ENCODE results near the gene KIF5A. TPM values are rescaled to one million over a fixed set of nuclear protein-coding genes. Genes with fewer than 3 reads are reported as not detected.

The KIF5A gene
- total and polyA plus RNA-seq, 2 donors (not counting 3 experiments of a cell fraction or from before 2014, with no cell fraction given): 0.07 to 0.35 TPM

- Histone ChIP-seq H3K27ac (ENCODE audit: insufficient read depth, low read depth, low read length) (no peak overlapping the region), H3K9me1 (replicated peaks; ENCODE audit: control insufficient read depth, extremely low read depth, insufficient read depth, low read length) (no peaks in the 10 kb centered on the region), H3K9me3 (replicated peaks; ENCODE audit: control insufficient read depth, insufficient read depth, low read length) (no peaks in the 10 kb centered on the region), H4K20me1 (replicated peaks; ENCODE audit: control insufficient read depth, extremely low read depth, insufficient read depth, low read length) (no peaks in the 10 kb centered on the region), H3K4me3 (replicated peaks in 1 of 3; ENCODE audit: insufficient read depth in 1 of 3, low read depth in 1 of 3, low read length in 3 of 3) (no peak overlapping the region), H3K4me1 (ENCODE audit: control insufficient read depth, extremely low read depth, insufficient read depth, low read length) (no peaks in the 10 kb centered on the region), H3K79me2 (ENCODE audit: control insufficient read depth, insufficient read depth, low read length) (no peaks in the 10 kb centered on the region), H3K9ac (replicated peaks; ENCODE audit: extremely low read depth, insufficient read depth, low read length) (no peak overlapping the region), H3K4me2 (ENCODE audit: insufficient read depth, low read length) (no peak overlapping the region), H3K27me3 (ENCODE audit: control insufficient read depth in 2 of 2, insufficient read depth in 2 of 2, low read length in 2 of 2) (no peaks in the 10 kb centered on the region), H3K36me3 (ENCODE audit: control insufficient read depth in 2 of 2, extremely low read depth in 1 of 2, insufficient read depth in 2 of 2, low read length in 2 of 2) (peaks cover 24 to 49% of the 10 kb centered on the region in 2 experiments), H2AFZ (ENCODE audit: low read depth, low read length) (no peak overlapping the region)
- DNase-seq (ENCODE audit: low read depth, low spot score) (no peak), FAIRE-seq (no peak)
- TF ChIP-seq GATA2 (IDR thresholded peaks at IDR 0.05; ENCODE audit: insufficient read depth, insufficient read length, low read depth, low read length): no peak
- no peak for TF ChIP-seq MYC (IDR thresholded peaks at IDR 0.05; ENCODE audit: low read depth, low read length)
- no peak for TF ChIP-seq POLR2AphosphoS5 (IDR thresholded peaks at IDR 0.05; ENCODE audit: insufficient read depth, low read depth, low read length)
- TF ChIP-seq FOS (IDR thresholded peaks at IDR 0.05; ENCODE audit: borderline replicate concordance, insufficient read depth, low read length): no peak
- no peak for TF ChIP-seq EZH2 (IDR thresholded peaks at IDR 0.05; ENCODE audit: borderline replicate concordance, low read depth, low read length, severe bottlenecking)
- no peak for TF ChIP-seq POLR2A (IDR thresholded peaks at IDR 0.05; ENCODE audit: low read depth, low read length)
- TF ChIP-seq, protein P1, sequence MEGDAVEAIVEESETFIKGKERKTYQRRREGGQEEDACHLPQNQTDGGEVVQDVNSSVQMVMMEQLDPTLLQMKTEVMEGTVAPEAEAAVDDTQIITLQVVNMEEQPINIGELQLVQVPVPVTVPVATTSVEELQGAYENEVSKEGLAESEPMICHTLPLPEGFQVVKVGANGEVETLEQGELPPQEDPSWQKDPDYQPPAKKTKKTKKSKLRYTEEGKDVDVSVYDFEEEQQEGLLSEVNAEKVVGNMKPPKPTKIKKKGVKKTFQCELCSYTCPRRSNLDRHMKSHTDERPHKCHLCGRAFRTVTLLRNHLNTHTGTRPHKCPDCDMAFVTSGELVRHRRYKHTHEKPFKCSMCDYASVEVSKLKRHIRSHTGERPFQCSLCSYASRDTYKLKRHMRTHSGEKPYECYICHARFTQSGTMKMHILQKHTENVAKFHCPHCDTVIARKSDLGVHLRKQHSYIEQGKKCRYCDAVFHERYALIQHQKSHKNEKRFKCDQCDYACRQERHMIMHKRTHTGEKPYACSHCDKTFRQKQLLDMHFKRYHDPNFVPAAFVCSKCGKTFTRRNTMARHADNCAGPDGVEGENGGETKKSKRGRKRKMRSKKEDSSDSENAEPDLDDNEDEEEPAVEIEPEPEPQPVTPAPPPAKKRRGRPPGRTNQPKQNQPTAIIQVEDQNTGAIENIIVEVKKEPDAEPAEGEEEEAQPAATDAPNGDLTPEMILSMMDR (IDR thresholded peaks at IDR 0.05; ENCODE audit: extremely low read depth in 1 of 2, insufficient read depth in 1 of 2, low read depth in 1 of 2, low read length in 2 of 2): no peak
- TF ChIP-seq, protein P2, sequence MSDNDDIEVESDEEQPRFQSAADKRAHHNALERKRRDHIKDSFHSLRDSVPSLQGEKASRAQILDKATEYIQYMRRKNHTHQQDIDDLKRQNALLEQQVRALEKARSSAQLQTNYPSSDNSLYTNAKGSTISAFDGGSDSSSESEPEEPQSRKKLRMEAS (IDR thresholded peaks at IDR 0.05; ENCODE audit: insufficient read depth, insufficient read length): no peak
- no peak for TF ChIP-seq JUN (IDR thresholded peaks at IDR 0.05; ENCODE audit: borderline replicate concordance, insufficient read depth, insufficient read length, low read depth)
- POLR2A ChIA-PET: no interaction called here
- intact Hi-C loops (cut with micrococcal nuclease) (no loop called here), dilution Hi-C loops (cut with MboI; ENCODE audit: extremely low pct_ligation_motif_present, low sequenced_read_pairs) (no loop called here)
- BruUV-seq (replicated peaks): no TSS peak
- CTCF ChIA-PET: interaction anchor here (1.4 kb wide), 1 partner anchor 8 kb away, joined by 4 read pairs; no protein-coding TSS in a partner anchor
These were observed 14.8 kb upstream of the KIF5A start for GRCh38 chr12:57534991-57535543.

Measured in endothelial cell of umbilical vein (primary cell).